CD4-positive, alpha-beta T cell treated with Interleukin-10 for 1 hour (primary cell): Measurements from ENCODE around the gene LEFTY1.
"Not testable (repeated sequence)": the region's sequence is repeated elsewhere in the genome, so short reads cannot be mapped to it uniquely, and the experiment has no call there.

Experiments used
- DNase-seq: peaks from one replicate; pipeline ENCODE4 v3.0.0-alpha.2; 2020

LEFTY1 gene

DNA sequence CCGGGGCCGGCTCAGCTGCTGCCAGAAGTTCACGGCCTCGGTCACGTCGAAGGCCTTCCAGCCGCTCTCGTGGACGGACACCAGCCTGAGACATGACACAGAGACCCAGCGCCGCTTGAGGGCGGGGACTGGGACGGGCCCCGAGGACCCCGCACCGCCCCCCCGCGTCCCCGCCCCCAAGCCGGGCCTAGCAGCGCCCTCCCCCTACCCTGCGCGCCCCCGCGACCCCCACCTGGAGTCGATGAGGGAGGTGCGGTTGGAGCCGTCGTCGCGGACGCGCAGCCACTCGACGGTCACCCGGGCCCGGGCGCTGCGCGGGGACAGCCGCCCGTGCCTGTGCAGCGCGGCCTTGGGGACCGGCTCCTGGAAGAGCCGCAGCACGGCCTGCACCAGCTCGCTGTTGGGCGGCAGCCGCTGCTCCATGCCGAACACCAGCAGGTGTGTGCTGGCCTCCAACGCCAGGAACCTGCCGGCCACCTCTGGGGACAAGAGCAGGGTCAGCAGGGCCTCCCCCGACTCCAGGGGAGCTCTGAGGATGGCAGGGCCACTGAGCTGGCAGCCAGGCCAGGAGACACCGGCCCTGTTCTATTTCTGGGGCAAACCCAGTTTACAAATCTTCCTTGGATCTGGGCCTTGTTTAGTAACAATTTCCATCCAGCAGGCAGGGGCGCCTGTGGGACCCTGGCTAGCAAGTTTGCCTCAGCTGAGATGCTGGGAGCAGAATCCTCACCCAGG, 1.2 kb downstream of the LEFTY1 start:
- DNase-seq, result not testable (repeated sequence)

DNA sequence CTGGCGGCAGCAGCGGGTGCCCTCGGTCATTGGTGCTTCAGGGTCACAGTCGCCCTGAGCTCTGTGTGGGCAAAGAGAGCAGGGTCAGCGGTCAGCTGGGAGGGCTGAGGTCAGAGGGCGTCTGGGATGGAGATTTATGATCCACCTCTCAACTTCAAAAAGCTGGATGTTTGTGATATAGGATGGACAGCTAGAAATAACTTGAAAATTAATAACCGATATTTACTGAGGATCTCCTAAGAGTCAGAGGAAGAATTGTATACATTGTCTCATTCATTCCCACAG, 2.0 kb downstream of the LEFTY1 start:
- no peak for DNase-seq

DNA sequence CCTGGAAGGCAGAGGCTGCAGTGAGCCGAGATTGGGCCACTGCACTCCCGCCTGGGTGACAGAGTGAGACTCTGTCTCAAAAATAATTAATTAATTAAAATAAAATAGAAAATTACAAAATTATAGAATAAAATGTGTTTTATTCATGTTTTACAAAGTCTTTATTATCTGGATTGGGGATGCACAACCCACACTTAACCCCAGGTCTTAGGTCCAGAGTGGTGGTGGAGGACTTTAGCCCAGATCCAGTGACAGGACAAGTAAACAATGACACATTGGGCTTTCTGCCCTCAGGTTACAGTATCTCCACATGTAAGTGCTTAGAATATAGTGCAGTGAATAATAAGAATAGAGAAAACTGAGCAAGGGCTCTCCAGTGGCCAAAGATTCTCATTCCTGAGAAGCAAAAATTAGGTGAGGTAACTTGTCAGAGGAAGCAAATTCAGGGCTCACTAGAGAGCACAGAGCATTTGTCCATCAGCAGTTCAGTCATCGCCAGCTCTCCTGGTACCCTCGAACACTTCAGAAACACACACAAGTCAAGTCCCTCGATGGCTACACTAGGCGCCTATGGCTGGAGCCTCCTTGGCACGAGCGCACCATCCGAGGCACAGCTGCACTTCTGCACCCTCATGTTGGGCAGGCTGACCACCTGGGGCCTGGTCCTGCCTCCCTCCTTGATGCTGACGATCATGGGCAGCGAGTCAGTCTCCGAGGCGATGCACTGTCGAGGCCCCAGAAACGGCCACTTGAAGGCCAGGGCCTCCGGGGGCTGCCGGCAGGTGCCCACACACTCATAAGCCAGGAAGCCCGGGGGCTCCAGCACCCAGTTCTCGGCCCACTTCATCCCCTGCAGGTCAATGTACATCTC, 2.6 kb downstream of the LEFTY1 start:
- DNase-seq, result no peak

DNA sequence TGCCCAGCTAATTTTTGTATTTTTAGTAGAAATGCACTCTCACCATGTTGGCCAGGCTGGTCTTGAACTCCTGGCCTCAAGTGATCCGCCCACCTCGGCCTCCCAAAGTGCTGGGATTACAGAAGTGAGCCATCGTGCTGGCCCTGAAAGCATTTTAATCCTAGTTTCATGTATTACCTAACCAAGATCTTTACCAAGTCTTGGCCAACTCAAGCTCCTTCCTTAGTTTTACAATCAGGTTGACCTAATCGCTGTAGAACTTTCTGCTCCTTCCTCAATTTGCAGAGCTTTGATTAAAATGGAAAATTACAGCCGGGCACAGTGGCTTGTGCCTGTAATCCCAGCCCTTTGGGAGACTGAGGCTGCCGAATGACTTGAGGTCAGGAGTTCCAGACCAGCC, 3.6 kb downstream of the LEFTY1 start:
- DNase-seq, result no peak

DNA sequence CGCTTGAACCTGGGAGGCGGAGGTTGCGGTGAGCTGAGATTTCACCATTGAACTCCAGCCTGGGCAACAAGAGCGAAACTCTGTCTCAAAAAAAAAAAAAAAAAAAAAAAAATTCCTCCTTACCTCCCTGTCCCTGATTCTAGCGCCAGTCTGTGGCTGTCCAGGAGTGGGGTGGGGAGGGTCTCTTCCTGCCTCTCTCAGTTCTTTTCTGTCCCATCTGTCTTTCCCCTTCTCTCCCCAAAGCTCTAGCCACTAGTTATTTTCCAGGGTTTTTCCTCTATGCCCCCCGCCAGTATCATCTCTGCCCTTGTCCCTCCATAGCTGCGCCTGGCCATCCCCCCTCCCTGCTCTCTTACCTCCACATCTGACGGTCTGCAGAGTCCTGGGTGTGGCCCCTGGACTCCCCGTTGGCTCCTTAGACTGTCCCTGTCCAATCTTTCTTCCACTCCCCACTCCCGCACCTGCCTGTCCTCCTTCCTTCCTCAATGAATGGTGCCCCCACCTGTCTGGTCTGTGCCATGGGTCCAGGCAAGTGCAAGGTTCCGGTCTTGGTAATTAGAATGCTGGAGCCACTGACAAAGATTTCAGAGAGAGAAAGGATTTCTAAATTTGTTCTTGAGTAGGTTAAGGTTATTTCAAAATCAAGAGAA, 5.2 kb downstream of the LEFTY1 start:
- no peak for DNase-seq

DNA sequence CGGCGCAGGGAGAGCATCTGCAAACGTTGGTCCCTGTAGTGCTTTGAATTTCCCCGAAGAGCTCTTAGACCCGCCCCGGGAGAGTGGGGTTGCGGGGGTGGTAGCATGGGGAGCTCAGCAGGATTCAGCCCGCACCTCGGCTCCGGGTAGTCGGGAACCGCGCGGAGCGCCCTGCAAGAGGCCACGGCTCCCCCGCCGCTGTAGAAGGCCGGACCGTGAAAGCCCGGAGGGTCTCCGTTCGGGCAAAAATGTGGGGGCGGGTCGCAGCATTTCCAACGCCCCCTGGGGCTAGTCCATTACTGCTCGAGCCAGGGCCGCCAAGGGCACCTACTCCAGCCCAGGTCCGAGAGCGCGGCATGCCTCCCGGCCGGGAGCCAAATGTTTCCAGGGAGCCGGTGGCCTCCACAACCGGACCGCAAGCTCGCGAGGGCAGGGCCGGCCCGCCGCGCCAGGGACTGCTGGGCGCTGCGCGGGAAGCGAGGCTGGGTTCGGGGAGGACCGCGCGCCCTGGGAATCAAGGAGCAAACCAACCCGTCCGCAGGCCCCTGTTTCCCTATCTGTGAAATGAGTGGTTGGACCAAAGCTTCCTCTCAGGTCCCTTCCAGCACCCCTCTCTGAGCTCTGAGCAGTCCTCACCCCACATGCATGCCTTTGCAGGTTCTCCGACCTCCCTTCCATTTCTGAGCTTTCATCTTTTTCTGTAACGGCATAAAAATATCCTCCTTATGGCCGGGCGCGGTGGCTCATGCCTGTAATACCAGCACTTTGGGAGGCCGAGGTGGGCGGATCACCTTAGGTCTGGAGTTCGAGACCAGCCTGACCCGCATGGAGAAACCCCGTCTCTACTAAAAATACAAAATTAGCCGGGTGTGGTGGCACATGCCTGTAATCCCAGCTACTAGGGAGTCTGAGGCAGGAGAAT, 6.0 kb downstream of the LEFTY1 start:
- DNase-seq, result peak; percentile 35

DNA sequence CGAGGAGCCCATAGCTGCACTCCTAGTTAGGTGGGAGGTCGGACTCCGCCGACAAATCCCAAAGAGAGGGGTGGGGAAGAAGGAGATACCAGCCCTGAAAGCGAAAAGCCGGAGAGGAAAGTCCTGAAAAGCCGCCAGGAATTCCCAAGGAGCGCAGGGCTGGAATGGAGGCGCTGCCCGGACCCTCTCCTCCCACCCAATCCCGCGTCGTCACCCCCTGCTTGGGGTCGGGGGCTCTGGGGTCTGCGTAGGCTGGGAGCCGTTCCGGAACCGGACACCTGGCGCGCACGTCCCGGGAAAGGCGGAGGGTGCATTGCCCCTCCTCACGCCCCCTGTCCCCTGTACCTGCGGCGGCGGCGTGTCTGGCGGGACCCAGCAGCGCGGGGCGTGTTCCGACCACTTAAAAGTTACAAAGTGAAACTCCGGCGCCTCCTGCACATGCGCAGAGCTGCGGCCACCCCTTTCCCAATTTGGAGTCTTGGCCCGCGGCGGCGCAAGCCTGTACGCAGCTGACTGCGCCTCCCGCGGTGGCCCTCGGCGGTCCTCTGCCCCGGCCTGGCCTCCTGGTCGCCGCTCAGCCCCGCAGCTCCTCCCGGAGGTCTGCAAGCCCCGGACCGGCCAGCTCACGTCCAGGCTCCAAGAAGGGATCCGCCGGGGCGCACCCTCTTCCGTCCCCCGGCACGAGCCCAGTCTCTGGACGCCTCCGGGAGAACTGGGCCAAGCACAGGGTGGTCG, 6.8 kb downstream of the LEFTY1 start, which contains the start of gene TMEM63A:
Gene TMEM63A (minus strand): TSS at position 422 of the 735 bp plus-strand sequence. CDS start 4,800 bp downstream, outside the sequence.
- DNase-seq, result peak; percentile 91

DNA sequence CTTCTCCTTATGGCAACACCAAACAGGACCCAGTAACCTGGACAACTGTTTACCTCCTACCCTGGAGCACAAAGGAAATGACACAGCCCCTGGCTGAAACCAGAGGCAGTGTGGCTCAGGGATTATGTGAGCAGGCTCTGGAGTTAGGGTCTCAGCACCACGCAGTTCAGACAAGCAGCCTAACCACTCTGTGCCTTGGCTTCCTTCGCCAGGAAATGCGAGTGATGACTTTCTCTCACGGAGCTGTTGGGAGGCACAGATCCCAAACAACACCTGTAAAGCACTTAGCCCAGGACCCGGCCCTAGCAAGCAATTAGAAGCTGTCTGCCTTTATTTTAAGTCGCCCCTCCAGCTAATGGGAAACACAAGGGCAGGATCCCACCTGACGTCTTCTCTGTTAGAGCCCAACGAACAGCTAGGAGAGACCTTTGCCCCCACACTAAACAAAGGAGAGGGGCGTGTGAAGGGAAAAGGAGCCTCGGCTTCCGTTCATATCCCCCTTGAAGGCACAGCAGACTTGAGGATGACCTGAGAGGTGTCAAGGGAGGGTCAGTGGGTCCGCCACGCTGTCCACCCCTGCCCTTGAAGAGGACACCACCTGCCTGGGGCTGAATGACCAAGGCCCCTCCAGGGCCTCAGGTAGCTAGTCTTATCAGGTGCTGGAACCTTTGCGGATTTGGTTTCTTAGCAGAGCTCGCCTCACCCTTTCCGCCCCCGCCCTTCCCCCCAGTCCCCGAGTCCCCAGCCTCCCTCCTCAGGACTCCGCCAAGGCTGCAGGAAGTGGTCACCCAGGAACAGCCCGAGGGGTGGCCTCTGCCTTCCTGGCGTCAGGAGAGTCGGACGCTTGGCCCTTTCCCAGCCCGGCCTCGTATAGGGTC, 7.6 kb downstream of the LEFTY1 start:
- peak; percentile 58 for DNase-seq

DNA sequence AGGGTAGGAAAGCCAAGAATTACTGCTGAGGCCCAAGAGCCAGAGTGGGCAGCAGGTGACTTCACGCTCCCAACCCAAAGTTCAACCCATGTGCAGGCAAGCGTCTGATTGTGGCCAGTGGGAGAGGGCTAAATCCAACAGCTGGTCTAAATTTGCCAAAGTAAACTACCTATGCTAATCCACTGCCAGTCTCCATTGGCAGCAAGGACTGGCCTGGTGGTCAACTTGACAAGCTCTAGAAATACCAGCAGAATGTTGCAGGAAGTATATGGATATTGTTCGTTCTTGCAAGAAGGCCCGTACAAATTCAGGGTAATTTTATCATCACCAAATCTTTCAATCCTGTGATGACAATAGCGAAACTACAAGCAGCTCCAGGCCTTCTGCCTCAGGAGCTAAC, 8.3 kb downstream of the LEFTY1 start:
- no peak for DNase-seq

DNA sequence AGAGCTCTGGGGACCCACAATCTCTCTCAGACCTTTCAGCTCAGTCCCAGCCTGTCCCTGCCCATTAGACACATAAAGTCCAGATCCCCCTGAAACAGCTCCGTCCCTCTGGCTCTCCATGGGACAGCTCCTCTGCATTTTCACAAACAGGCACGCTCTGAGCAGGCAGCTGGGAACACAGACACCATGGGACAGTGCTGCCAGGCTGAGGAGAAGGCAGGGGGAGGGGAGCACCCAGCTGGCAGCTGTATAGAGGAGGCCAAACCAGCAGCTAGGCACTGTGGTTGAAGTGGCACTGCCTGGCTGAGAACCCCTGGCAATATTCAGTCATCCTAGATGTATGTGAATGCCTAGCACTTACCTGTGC, 8.7 kb downstream of the LEFTY1 start:
- no peak for DNase-seq

DNA sequence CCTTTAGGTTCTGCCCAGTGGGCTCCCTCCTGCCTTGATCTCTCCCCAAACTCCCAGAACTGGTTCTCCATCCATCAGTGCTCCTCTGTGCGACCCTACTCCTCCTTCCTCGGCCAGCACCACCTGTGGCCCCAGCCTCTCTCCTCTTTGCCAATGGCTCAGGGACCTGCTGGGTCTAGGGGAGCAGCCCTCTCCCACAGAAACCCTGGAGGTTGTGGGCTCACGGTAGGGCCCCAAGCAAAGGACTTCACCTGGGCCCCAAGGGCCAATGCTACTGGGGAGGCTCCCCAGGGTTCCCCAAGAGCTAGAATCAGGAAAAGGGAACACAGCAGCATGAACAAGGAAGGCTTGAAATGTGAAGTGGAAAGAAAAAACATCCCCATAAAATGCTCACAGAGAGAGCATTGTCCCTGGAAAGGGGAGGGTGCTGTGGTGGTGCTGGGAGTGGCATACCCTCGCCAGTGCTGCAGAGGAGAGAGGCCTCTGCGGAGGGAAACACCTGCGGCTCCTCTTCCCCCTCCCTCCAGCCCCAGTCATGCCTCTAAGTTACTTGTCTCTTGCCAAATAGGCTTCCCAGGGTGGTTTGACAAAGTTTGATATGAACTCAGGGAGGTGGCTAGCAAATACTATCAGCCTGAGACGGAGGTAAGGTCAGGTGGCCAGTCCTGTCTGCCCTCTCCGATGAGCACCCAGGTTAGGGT, 9.3 kb downstream of the LEFTY1 start:
- peak; percentile 35 for DNase-seq

DNA sequence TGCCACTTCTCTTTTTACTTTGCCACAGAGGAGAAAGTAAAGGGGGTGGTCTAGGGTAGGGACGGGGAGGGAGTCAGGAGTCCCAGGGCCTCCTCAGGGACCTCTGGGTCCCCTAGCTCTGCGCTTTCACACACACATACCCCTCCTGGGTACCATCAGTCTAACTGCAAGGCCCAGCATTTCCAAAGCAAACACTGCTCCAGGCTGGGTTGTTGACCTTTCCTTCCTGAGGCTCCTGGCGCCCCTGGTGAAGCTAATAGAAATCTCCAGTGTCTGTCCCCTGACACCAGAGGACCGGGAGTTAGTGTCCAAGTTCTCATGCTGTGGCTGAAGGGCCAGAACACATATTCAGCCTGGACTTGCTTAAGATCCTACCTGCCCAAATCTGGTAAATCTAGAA, 10.7 kb downstream of the LEFTY1 start:
- no peak for DNase-seq

DNA sequence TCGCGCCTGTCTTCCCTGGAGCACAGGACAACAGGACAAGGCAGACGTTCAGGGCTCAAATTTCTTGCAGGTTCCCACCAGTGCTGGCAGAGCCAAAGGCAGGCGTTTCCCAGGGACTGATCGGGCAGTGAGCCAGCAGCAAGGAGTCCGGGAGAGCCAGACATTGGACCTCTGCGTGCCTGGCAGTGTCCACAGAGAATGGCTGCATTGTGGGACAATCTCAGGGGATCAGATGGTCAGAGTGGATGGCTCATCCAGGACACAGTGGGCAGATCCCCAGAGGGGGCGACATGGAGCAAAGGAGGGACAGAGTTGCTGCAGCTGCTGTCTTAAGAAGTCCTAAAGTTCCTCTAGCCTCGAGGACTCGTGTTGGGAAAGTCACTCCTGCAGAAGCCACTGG, 11.4 kb downstream of the LEFTY1 start:
- DNase-seq, result peak; percentile 25

DNA sequence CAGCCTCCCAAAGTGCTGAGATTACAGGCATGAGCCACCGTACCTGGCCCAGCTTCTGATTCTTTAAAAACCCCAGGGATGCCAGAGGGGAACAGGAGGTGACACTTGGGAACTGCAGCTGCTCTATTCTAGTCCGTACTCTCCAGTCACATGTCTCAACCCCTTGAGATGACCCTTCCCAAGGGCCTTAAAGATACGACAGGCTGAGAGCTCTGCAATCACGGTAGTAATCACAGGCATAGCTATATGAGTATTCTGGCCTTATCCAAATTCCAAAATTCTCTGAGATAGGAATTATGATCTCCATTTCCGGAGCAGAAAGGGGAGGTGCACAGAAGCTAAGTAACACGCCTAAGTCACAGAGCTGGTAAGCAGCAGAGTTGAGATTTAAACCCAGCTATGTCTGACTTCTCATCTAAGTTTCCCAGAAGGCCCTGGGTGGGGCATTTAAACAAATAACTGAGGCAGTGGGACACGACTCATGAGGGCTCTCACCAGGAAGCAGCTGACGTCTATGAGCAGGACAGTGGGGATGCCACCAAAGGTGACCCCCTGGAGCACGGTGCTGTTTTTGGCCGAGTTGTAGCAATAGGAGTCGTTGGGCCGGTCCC, 11.9 kb downstream of the LEFTY1 start:
- DNase-seq, result no peak

DNA sequence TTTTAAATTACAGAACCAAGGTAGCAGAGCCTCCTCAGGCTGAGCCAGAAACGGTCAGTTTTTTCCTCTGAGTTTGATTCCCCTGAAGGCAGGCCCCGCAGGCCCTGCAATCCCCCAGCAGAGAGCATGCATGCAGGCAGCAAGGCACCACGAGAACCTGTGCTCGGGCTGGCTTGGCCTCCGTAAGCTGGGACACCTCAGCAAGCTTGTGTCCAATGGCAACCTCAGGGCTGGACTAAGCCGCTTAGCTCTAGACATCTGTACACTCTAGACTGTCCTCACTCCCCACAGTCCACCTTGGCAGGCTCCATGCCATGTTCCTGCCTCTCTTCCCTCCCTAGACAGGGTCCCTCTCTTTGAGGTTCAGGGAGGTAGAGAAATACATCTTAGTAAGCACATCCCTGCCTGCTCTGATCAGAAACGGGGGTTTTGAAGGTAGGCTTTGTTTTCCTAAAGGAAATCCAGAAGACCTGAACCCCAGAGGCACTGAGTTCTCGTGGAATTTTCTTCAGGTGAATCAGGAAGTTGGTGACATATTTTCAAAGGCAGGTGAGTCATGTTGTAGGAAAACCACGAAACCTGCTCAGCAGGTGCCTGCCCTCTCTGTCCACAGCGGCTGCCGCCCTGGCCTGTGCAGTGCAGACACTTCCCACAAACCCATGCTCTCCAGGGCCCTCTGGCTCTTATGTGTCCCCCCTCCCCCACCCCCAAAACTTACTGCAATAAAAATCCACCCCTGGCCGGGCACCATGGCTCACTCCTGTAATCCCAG, 13.7 kb downstream of the LEFTY1 start:
- no peak for DNase-seq

DNA sequence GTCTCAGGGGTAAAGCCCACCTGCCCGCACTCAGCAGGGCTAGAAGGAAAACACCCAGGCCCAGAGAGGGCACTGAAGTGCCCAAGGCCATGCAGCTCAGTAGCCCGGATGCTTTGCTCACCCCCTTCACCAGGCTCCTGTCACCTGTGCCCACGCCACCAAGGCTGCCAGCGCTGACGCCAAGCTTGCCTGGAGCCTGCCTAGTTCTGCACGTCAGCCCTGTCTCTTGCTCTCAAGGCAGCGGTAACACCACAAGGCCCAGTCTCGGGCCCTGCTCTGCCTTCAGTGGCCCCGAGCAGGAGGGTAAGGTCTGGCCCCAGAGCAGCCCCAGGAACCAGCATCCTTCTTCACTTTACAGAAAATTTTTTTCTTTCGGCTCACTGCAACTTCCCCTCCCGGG, 14.5 kb downstream of the LEFTY1 start:
- no peak for DNase-seq

DNA sequence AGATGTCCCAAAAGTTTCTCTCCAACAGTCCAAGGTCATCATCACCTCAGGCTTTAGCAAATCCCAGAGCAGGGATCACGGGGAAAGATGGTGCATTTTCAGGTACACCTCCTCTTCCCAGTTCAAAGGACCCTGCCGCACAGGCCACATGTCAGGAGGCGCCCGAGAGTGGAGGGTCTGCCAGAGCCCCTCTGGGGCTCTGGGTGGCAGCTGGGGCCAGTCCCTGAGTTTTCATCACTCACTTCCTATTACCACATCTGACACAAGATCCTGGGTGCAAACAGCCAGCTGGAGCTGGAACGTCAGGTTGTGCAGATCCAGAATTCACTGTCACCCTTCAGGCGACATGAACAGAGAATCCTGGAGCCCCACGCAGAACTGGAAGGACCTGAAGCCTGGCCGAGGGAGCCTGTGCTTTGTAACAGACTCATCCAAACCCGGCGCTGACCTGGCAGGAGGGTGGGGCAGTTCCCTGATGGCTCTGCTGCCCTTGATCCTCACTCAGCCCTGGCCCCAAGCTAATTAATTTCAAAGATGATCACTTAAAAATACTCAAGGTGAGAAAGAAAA, 15.6 kb downstream of the LEFTY1 start:
- DNase-seq, result no peak

DNA sequence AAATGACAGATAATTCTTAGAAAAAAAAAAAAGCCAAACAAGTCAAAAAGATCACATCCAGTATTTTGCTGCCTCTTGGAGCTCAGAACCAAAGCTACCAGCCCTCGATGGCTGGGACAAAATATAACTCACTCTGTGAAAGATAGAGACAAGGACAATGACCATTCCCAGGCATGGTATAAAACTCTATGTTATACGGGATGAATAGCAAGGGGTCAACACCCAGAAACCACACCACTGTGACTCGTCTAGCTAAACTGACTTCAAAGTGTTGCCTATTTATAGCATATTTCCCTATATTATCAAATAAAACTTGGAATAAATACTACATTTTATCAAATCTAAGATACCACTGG, 16.9 kb downstream of the LEFTY1 start:
- DNase-seq, result no peak
